ENCODE data around the gene GPA33. TPM values are rescaled to one million over a fixed set of nuclear protein-coding genes. Genes with fewer than 3 reads are reported as not detected.

GPA33 gene
- total and polyA plus RNA-seq, 3 experiments from 2014 or later: 0.66 to 19.7 (median 0.97) TPM

GRCh38 chr1:167084757-167085156 is 5.4 kb downstream of the GPA33 start:
- H3K36me3 Mint-ChIP-seq: peaks cover 0 to 3% (median 3%) of the 10 kb centered on the region in 3 donors
- Histone ChIP-seq H3K9me3 (ENCODE audit: low read length) (no peaks in the 10 kb centered on the region), H3K4me1 (ENCODE audit: insufficient read depth, low read length) (peaks cover 30% of the 10 kb centered on the region), H3K4me3 (ENCODE audit: low read length) (no peak overlapping the region), H3K27ac (ENCODE audit: low read depth, low read length) (no peak overlapping the region), H3K27me3 (ENCODE audit: insufficient read depth, low read length, poor library complexity, severe bottlenecking) (no peaks in the 10 kb centered on the region), H3K36me3 (ENCODE audit: insufficient read depth, low read length) (no peaks in the 10 kb centered on the region)
- no peak for DNase-seq
- ChIA-PET POLR2A (no interaction called here), CTCF (interaction anchor here (1.5 to 3.3 kb wide), 2 partner anchors 26 to 42 kb away, joined by 3 to 13 read pairs; no protein-coding TSS in a partner anchor)
- H3K4me1 Mint-ChIP-seq: peaks cover 11 to 27% (median 14%) of the 10 kb centered on the region in 3 donors
- no peaks in the 10 kb centered on the region for H3K9me3 Mint-ChIP-seq
- no peak overlapping the region for H3K27ac Mint-ChIP-seq
- H3K4me3 Mint-ChIP-seq: no peak overlapping the region
- peaks cover 5 to 17% of the 10 kb centered on the region in 2 donors for H3K27me3 Mint-ChIP-seq

DNA sequence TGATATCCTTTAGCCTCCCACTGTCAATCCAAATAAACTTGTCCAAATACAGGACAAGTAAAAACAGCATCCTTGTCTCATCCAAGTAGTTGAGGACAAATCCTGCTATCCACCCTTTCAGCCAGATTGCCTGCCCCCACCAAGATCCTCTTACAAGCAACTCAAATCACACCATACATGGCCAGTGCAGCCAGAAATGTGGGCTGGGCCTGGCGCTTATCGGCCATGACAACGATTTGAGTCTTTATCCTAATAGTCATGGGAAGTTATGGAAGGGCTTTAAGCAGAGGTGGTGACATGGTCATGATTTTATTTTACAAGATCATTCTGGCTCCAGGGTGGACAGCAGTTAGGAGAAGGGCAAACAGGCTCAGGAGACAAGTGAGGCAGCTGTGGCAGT is 6.3 kb downstream of the GPA33 start:
- no peaks in the 10 kb centered on the region for H3K9me3 ChIP-seq (ENCODE audit: low read length)
- Mint-ChIP-seq H3K27ac (no peak overlapping the region), H3K4me1 (peaks cover 2 to 18% (median 6%) of the 10 kb centered on the region in 3 donors), H3K9me3 (no peaks in the 10 kb centered on the region), H3K36me3 (peaks cover 0 to 3% (median 3%) of the 10 kb centered on the region in 3 donors), H3K4me3 (no peak overlapping the region), H3K27me3 (peaks cover 5 to 17% of the 10 kb centered on the region in 2 donors)
- no peaks in the 10 kb centered on the region for H3K36me3 ChIP-seq (ENCODE audit: insufficient read depth, low read length)
- H3K27me3 ChIP-seq (ENCODE audit: insufficient read depth, low read length, poor library complexity, severe bottlenecking): no peaks in the 10 kb centered on the region
- no peak overlapping the region for H3K4me3 ChIP-seq (ENCODE audit: low read length)
- no peak overlapping the region for H3K27ac ChIP-seq (ENCODE audit: low read depth, low read length)
- ChIA-PET CTCF (interaction anchor here (1.5 to 3.3 kb wide), 2 partner anchors 25 to 43 kb away, joined by 3 to 13 read pairs; no protein-coding TSS in a partner anchor), POLR2A (no interaction called here)
- H3K4me1 ChIP-seq (ENCODE audit: insufficient read depth, low read length): peaks cover 21% of the 10 kb centered on the region
- DNase-seq: no peak

GRCh38 chr1:167083066-167083665 is 7.0 kb downstream of the GPA33 start:
- no peak overlapping the region for H3K4me3 ChIP-seq (ENCODE audit: low read length)
- peaks cover 0 to 3% (median 3%) of the 10 kb centered on the region in 3 donors for H3K36me3 Mint-ChIP-seq
- no peaks in the 10 kb centered on the region for H3K36me3 ChIP-seq (ENCODE audit: insufficient read depth, low read length)
- H3K27ac Mint-ChIP-seq: no peak overlapping the region
- H3K4me1 ChIP-seq (ENCODE audit: insufficient read depth, low read length): peaks cover 16% of the 10 kb centered on the region
- CTCF ChIA-PET: interaction anchor here (1.5 to 3.3 kb wide), 2 partner anchors 24 to 43 kb away, joined by 3 to 13 read pairs; no protein-coding TSS in a partner anchor
- no peaks in the 10 kb centered on the region for H3K9me3 Mint-ChIP-seq
- no peaks in the 10 kb centered on the region for H3K27me3 ChIP-seq (ENCODE audit: insufficient read depth, low read length, poor library complexity, severe bottlenecking)
- peaks cover 5 to 16% (median 8%) of the 10 kb centered on the region in 3 donors for H3K4me1 Mint-ChIP-seq
- H3K4me3 Mint-ChIP-seq: no peak overlapping the region
- H3K27ac ChIP-seq (ENCODE audit: low read depth, low read length): no peak overlapping the region
- no peak for DNase-seq
- no peaks in the 10 kb centered on the region for H3K9me3 ChIP-seq (ENCODE audit: low read length)
- POLR2A ChIA-PET: no interaction called here
- H3K27me3 Mint-ChIP-seq: peaks cover 5 to 17% of the 10 kb centered on the region in 2 donors

DNA sequence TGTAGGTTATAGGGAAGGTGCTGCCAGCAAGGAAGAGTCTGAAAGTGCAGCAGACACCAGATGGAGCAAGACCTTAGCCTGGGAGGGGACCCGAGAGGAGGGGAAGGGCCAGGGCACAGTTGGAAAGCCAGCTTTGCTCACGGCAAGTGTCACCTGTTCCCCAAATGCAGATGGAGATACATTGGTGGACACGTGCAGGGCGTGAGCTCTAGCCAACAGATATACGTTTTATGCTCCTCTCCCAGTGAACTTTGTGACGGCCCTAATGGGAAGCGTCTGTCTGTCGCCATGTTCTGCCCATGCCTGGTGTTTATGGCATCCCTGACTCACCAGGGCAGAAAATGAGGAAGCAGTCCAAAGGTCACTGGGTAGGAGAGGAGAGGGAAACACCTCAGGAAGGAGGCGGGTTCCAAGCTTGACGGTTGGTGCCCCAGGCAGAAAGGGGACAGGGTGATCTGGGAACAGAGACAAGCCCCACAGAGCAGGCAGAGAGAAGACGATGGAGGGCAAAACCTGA is 7.6 kb downstream of the GPA33 start:
- CTCF ChIA-PET: interaction anchor here (0.7 to 3.3 kb wide), 2 partner anchors 24 to 25 kb away, joined by 3 to 13 read pairs; no protein-coding TSS in a partner anchor
- Histone ChIP-seq H3K4me1 (ENCODE audit: insufficient read depth, low read length) (peaks cover 17% of the 10 kb centered on the region), H3K27ac (ENCODE audit: low read depth, low read length) (no peak overlapping the region), H3K4me3 (ENCODE audit: low read length) (no peak overlapping the region), H3K36me3 (ENCODE audit: insufficient read depth, low read length) (no peaks in the 10 kb centered on the region), H3K9me3 (ENCODE audit: low read length) (no peaks in the 10 kb centered on the region), H3K27me3 (ENCODE audit: insufficient read depth, low read length, poor library complexity, severe bottlenecking) (no peaks in the 10 kb centered on the region)
- H3K4me3 Mint-ChIP-seq: no peak overlapping the region
- H3K4me1 Mint-ChIP-seq: peaks cover 10 to 17% (median 14%) of the 10 kb centered on the region in 3 donors
- peaks cover 5 to 17% of the 10 kb centered on the region in 2 donors for H3K27me3 Mint-ChIP-seq
- POLR2A ChIA-PET: no interaction called here
- no peaks in the 10 kb centered on the region for H3K9me3 Mint-ChIP-seq
- no peak overlapping the region for H3K27ac Mint-ChIP-seq
- H3K36me3 Mint-ChIP-seq: peaks cover 0 to 3% (median 3%) of the 10 kb centered on the region in 3 donors
- DNase-seq: no peak

GRCh38 chr1:167081594-167082156 is 8.5 kb downstream of the GPA33 start:
- no peaks in the 10 kb centered on the region for H3K9me3 Mint-ChIP-seq
- H3K27me3 Mint-ChIP-seq: peaks cover 5 to 17% of the 10 kb centered on the region in 2 donors
- H3K4me3 Mint-ChIP-seq: no peak overlapping the region
- H3K4me1 Mint-ChIP-seq: peaks cover 15 to 19% (median 18%) of the 10 kb centered on the region in 3 donors
- no peak for DNase-seq
- POLR2A ChIA-PET: no interaction called here
- H3K27ac ChIP-seq (ENCODE audit: low read depth, low read length): no peak overlapping the region
- no peaks in the 10 kb centered on the region for H3K27me3 ChIP-seq (ENCODE audit: insufficient read depth, low read length, poor library complexity, severe bottlenecking)
- no peaks in the 10 kb centered on the region for H3K36me3 ChIP-seq (ENCODE audit: insufficient read depth, low read length)
- H3K27ac Mint-ChIP-seq: peak overlapping the region in 1 of 8 donors; percentile 48
- H3K4me3 ChIP-seq (ENCODE audit: low read length): no peak overlapping the region
- H3K4me1 ChIP-seq (ENCODE audit: insufficient read depth, low read length): peaks cover 18% of the 10 kb centered on the region
- H3K36me3 Mint-ChIP-seq: peaks cover 0 to 7% (median 3%) of the 10 kb centered on the region in 3 donors
- H3K9me3 ChIP-seq (ENCODE audit: low read length): no peaks in the 10 kb centered on the region
- CTCF ChIA-PET: interaction anchor here (0.7 to 1.1 kb wide), 2 partner anchors 15 to 24 kb away, joined by 3 read pairs; no protein-coding TSS in a partner anchor

DNA sequence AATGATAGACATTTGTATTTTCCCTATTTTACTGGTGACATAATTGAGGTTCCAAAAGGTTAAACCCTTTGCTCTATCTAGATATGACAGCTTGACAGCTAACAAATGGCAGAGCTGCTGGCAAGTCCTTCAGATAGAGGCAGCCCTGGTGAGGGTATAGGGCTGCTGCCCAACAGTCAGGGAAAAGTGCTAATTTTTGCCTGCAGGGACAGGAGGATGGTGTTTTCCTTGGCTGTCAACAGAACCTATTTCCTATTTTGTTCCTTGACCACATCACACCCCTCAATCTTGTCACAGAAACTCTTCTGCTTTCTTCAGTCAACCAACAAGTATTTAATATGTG is 12.3 kb downstream of the GPA33 start:
- POLR2A ChIA-PET: no interaction called here
- peaks cover 28% of the 10 kb centered on the region for H3K4me1 ChIP-seq (ENCODE audit: insufficient read depth, low read length)
- peaks cover 2 to 7% (median 3%) of the 10 kb centered on the region in 3 donors for H3K36me3 Mint-ChIP-seq
- no peak for DNase-seq
- CTCF ChIA-PET: no interaction called here
- H3K27ac Mint-ChIP-seq: peak overlapping the region in 3 of 8 donors; percentile 11 to 43 (median 31)
- no peaks in the 10 kb centered on the region for H3K9me3 Mint-ChIP-seq
- no peak overlapping the region for H3K27ac ChIP-seq (ENCODE audit: low read depth, low read length)
- no peaks in the 10 kb centered on the region for H3K9me3 ChIP-seq (ENCODE audit: low read length)
- peak overlapping the region in 1 of 7 donors; percentile 63 for H3K4me3 Mint-ChIP-seq
- H3K4me1 Mint-ChIP-seq: peaks cover 37 to 39% (median 38%) of the 10 kb centered on the region in 3 donors
- no peaks in the 10 kb centered on the region for H3K27me3 ChIP-seq (ENCODE audit: insufficient read depth, low read length, poor library complexity, severe bottlenecking)
- H3K4me3 ChIP-seq (ENCODE audit: low read length): no peak overlapping the region
- peaks cover 5 to 17% of the 10 kb centered on the region in 2 donors for H3K27me3 Mint-ChIP-seq
- H3K36me3 ChIP-seq (ENCODE audit: insufficient read depth, low read length): no peaks in the 10 kb centered on the region

DNA sequence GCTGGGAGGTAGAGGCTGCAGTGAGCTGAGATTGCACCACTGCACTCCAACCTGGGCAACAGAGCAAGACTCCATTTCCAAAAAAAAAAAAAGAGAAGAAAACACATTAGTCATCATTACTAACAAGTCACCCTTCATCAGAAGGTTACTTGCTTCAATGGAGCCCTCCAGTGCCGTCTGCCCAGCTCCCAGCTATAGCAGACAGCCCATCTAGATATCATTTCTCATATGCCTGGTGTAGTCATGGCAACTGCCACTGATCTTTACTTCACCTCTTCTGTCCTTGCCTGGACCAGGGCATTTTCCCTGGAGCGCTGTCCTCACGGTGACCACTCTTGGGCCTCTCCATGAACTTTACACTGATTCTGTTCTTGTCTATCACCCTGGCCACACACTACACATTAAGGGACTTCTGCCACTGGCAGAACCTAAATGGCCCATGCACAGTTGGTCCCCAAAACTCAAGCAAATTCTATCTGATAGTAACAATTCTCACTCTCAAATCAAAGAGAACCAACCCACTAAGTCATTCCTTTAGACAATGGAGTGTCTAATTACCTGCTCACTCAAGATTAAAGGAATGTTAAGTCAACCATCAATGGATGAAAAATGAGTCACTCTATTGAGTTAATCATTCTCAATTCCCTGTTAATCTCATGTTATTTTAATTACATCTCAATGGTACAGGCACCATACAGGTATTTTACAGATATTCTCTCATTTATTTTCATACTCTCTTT is 12.9 kb downstream of the GPA33 start:
- Mint-ChIP-seq H3K36me3 (peaks cover 2 to 7% (median 3%) of the 10 kb centered on the region in 3 donors), H3K4me3 (peak overlapping the region in 6 of 7 donors; percentile 13 to 81 (median 54)), H3K27me3 (peaks cover 4 to 15% of the 10 kb centered on the region in 2 donors), H3K27ac (peak overlapping the region in 6 of 8 donors; percentile 49 to 78 (median 70)), H3K9me3 (no peaks in the 10 kb centered on the region), H3K4me1 (peaks cover 37 to 39% (median 38%) of the 10 kb centered on the region in 3 donors)
- H3K27ac ChIP-seq (ENCODE audit: low read depth, low read length): no peak overlapping the region
- H3K36me3 ChIP-seq (ENCODE audit: insufficient read depth, low read length): no peaks in the 10 kb centered on the region
- H3K27me3 ChIP-seq (ENCODE audit: insufficient read depth, low read length, poor library complexity, severe bottlenecking): no peaks in the 10 kb centered on the region
- H3K4me1 ChIP-seq (ENCODE audit: insufficient read depth, low read length): peaks cover 28% of the 10 kb centered on the region
- H3K9me3 ChIP-seq (ENCODE audit: low read length): no peaks in the 10 kb centered on the region
- POLR2A ChIA-PET: no interaction called here
- no peak overlapping the region for H3K4me3 ChIP-seq (ENCODE audit: low read length)
- DNase-seq: no peak
- CTCF ChIA-PET: no interaction called here
